Measurements from ENCODE around the gene SLC23A2.

GRCh38 chr20:4997222-4997621 is 4.1 kb downstream of the SLC23A2 start:
- TF ChIP-seq CTCF (tag by site-specific recombination; IDR thresholded peaks at IDR 0.05) (no peak), ZNF37A (tag by site-specific recombination; IDR thresholded peaks at IDR 0.05) (no peak), TCF7L2 (IDR thresholded peaks at IDR 0.05; ENCODE audit: borderline replicate concordance, low read depth, low read length) (no peak)
- TF ChIP-seq, protein P1, sequence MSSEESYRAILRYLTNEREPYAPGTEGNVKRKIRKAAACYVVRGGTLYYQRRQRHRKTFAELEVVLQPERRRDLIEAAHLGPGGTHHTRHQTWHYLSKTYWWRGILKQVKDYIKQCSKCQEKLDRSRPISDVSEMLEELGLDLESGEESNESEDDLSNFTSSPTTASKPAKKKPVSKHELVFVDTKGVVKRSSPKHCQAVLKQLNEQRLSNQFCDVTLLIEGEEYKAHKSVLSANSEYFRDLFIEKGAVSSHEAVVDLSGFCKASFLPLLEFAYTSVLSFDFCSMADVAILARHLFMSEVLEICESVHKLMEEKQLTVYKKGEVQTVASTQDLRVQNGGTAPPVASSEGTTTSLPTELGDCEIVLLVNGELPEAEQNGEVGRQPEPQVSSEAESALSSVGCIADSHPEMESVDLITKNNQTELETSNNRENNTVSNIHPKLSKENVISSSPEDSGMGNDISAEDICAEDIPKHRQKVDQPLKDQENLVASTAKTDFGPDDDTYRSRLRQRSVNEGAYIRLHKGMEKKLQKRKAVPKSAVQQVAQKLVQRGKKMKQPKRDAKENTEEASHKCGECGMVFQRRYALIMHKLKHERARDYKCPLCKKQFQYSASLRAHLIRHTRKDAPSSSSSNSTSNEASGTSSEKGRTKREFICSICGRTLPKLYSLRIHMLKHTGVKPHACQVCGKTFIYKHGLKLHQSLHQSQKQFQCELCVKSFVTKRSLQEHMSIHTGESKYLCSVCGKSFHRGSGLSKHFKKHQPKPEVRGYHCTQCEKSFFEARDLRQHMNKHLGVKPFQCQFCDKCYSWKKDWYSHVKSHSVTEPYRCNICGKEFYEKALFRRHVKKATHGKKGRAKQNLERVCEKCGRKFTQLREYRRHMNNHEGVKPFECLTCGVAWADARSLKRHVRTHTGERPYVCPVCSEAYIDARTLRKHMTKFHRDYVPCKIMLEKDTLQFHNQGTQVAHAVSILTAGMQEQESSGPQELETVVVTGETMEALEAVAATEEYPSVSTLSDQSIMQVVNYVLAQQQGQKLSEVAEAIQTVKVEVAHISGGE (tag by site-specific recombination; conservative IDR thresholded peaks at IDR 0.05; ENCODE audit: low read depth) = no peak
- TF ChIP-seq, protein P2, sequence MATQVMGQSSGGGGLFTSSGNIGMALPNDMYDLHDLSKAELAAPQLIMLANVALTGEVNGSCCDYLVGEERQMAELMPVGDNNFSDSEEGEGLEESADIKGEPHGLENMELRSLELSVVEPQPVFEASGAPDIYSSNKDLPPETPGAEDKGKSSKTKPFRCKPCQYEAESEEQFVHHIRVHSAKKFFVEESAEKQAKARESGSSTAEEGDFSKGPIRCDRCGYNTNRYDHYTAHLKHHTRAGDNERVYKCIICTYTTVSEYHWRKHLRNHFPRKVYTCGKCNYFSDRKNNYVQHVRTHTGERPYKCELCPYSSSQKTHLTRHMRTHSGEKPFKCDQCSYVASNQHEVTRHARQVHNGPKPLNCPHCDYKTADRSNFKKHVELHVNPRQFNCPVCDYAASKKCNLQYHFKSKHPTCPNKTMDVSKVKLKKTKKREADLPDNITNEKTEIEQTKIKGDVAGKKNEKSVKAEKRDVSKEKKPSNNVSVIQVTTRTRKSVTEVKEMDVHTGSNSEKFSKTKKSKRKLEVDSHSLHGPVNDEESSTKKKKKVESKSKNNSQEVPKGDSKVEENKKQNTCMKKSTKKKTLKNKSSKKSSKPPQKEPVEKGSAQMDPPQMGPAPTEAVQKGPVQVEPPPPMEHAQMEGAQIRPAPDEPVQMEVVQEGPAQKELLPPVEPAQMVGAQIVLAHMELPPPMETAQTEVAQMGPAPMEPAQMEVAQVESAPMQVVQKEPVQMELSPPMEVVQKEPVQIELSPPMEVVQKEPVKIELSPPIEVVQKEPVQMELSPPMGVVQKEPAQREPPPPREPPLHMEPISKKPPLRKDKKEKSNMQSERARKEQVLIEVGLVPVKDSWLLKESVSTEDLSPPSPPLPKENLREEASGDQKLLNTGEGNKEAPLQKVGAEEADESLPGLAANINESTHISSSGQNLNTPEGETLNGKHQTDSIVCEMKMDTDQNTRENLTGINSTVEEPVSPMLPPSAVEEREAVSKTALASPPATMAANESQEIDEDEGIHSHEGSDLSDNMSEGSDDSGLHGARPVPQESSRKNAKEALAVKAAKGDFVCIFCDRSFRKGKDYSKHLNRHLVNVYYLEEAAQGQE (tag by site-specific recombination; IDR thresholded peaks at IDR 0.05) = no peak
- TF ChIP-seq, protein P3, sequence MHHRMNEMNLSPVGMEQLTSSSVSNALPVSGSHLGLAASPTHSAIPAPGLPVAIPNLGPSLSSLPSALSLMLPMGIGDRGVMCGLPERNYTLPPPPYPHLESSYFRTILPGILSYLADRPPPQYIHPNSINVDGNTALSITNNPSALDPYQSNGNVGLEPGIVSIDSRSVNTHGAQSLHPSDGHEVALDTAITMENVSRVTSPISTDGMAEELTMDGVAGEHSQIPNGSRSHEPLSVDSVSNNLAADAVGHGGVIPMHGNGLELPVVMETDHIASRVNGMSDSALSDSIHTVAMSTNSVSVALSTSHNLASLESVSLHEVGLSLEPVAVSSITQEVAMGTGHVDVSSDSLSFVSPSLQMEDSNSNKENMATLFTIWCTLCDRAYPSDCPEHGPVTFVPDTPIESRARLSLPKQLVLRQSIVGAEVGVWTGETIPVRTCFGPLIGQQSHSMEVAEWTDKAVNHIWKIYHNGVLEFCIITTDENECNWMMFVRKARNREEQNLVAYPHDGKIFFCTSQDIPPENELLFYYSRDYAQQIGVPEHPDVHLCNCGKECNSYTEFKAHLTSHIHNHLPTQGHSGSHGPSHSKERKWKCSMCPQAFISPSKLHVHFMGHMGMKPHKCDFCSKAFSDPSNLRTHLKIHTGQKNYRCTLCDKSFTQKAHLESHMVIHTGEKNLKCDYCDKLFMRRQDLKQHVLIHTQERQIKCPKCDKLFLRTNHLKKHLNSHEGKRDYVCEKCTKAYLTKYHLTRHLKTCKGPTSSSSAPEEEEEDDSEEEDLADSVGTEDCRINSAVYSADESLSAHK (tag by site-specific recombination; IDR thresholded peaks at IDR 0.05) = no peak
- TF ChIP-seq, protein P4, sequence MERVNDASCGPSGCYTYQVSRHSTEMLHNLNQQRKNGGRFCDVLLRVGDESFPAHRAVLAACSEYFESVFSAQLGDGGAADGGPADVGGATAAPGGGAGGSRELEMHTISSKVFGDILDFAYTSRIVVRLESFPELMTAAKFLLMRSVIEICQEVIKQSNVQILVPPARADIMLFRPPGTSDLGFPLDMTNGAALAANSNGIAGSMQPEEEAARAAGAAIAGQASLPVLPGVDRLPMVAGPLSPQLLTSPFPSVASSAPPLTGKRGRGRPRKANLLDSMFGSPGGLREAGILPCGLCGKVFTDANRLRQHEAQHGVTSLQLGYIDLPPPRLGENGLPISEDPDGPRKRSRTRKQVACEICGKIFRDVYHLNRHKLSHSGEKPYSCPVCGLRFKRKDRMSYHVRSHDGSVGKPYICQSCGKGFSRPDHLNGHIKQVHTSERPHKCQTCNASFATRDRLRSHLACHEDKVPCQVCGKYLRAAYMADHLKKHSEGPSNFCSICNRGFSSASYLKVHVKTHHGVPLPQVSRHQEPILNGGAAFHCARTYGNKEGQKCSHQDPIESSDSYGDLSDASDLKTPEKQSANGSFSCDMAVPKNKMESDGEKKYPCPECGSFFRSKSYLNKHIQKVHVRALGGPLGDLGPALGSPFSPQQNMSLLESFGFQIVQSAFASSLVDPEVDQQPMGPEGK (tag by site-specific recombination; IDR thresholded peaks at IDR 0.05) = no peak

All from HEK293 (cell line).